HepG2 (cell line): ENCODE results near the gene PRKCE. TPM values are rescaled to one million over a fixed set of nuclear protein-coding genes. Genes with fewer than 3 reads are reported as not detected.

Experiments
- ARNT ChIP-seq: fragments of 450-650 bp; IDR thresholded peaks from 2 replicates; pipeline ENCODE4 v1.6.1; 2017
- ERF ChIP-seq: IDR thresholded peaks from 2 replicates; pipeline ENCODE4 v1.6.1; 2018; ENCODE audit warnings: missing biosample characterization, missing genetic modification reagents
- GPBP1L1 ChIP-seq: sonication (generic); formaldehyde crosslinking; IDR thresholded peaks from 2 replicates; pipeline ENCODE4 v1.5.0; 2020; ENCODE audit warnings: mild to moderate bottlenecking, missing genetic modification reagents
- JUNB ChIP-seq: sonication (generic); formaldehyde crosslinking; IDR thresholded peaks from 2 replicates; pipeline ENCODE4 v1.8.0; 2022; ENCODE audit warnings: missing genetic modification reagents, mild to moderate bottlenecking, borderline replicate concordance
- NFATC3 ChIP-seq: sonication (generic); formaldehyde crosslinking; IDR thresholded peaks from 2 replicates; pipeline ENCODE4 v1.5.1; 2020; ENCODE audit warnings: mild to moderate bottlenecking, missing genetic modification reagents
- SIX4 ChIP-seq: sonication (generic); formaldehyde crosslinking; IDR thresholded peaks from 2 replicates; pipeline ENCODE4 v1.4.0; 2020; ENCODE audit warnings: missing genetic modification reagents
- TEAD3 ChIP-seq: optimal IDR thresholded peaks from 2 replicates; pipeline ENCODE3; 2016; ENCODE audit warnings: borderline replicate concordance
- YEATS4 ChIP-seq: sonication (generic); formaldehyde crosslinking; IDR thresholded peaks from 2 replicates; pipeline ENCODE4 v1.4.0; 2020; ENCODE audit warnings: missing genetic modification reagents, borderline replicate concordance
- ZNF235 ChIP-seq: sonication (generic); formaldehyde crosslinking; IDR thresholded peaks from 2 replicates; pipeline ENCODE4 v1.8.1; 2023; ENCODE audit warnings: mild to moderate bottlenecking, missing genetic modification reagents, borderline replicate concordance
- ZNF3 ChIP-seq: IDR thresholded peaks from 2 replicates; pipeline ENCODE4 v1.7.0; 2017; ENCODE audit warnings: inconsistent platforms
- ZNF431 ChIP-seq: sonication (generic); formaldehyde crosslinking; IDR thresholded peaks from 2 replicates; pipeline ENCODE4 v1.9.0; 2022; ENCODE audit warnings: missing genetic modification reagents, low read depth, mild to moderate bottlenecking, borderline replicate concordance
- ZNF7 ChIP-seq: IDR thresholded peaks from 2 replicates; pipeline ENCODE4 v1.6.1; 2016; ENCODE audit warnings: missing biosample characterization, missing genetic modification reagents
- ZNF790 ChIP-seq: sonication (generic); formaldehyde crosslinking; IDR thresholded peaks from 2 replicates; pipeline ENCODE4 v1.8.0; 2022; ENCODE audit warnings: missing genetic modification reagents, mild to moderate bottlenecking, borderline replicate concordance
- ZNF816 ChIP-seq: sonication (generic); formaldehyde crosslinking; IDR thresholded peaks from 2 replicates; pipeline ENCODE4 v1.8.0; 2022; ENCODE audit warnings: missing genetic modification reagents, mild to moderate bottlenecking, borderline replicate concordance
- polyA plus RNA-seq, 8 experiments: library from polyadenylated mRNA; depleted of rRNA in 3 of 8; stranded (reverse) in 7 of 8; unstranded in 1 of 8; fragments of >200 nt; fragmentation: Illumina TruSeq in 4 of 8; extraction: Trizol in 4 of 8; gene quantifications; 2 replicates each; pipeline versions ENCODE4 v1.2.1 to v1.2.3, GENCODE V29; 2011 to 2016; ENCODE audit warnings: low read depth in 4 of 8, missing spikeins in 1 of 8, mixed read lengths in 1 of 8; ENCODE audit not compliant: insufficient read depth in 1 of 8
- total RNA-seq, 5 experiments: library from RNA; depleted of rRNA; stranded (reverse); fragments of >200 nt; fragmentation: Illumina TruSeq; extraction: Trizol; gene quantifications; 2 replicates each; pipeline ENCODE4 v1.2.3, GENCODE V29; 2016; ENCODE audit warnings: low read depth in 1 of 5
- TF ChIP-seq, protein P1 (sequence below): sonication (generic); formaldehyde crosslinking; IDR thresholded peaks from 2 replicates; pipeline ENCODE4 v1.5.0; 2020; ENCODE audit warnings: missing genetic modification reagents, mild to moderate bottlenecking, borderline replicate concordance
- TF ChIP-seq, protein P2 (sequence below): sonication (generic); formaldehyde crosslinking; IDR thresholded peaks from 2 replicates; pipeline ENCODE4 v1.4.0; 2020; ENCODE audit warnings: missing genetic modification reagents
- TF ChIP-seq, protein P3 (sequence below): IDR thresholded peaks from 2 replicates; pipeline ENCODE4 v1.6.1; 2018; ENCODE audit warnings: missing genetic modification reagents, mild to moderate bottlenecking, missing compliant biosample characterization
- TF ChIP-seq, protein P4 (sequence below): sonication (generic); formaldehyde crosslinking; IDR thresholded peaks from 2 replicates; pipeline ENCODE4 v1.5.0; 2020; ENCODE audit warnings: missing genetic modification reagents

PRKCE gene
- total and polyA plus RNA-seq, 2 of the 13 experiments (the other 11 are each of a cell fraction or from before 2014, with no cell fraction given), result 1.0 to 3.9 TPM

- TF ChIP-seq, protein P1, sequence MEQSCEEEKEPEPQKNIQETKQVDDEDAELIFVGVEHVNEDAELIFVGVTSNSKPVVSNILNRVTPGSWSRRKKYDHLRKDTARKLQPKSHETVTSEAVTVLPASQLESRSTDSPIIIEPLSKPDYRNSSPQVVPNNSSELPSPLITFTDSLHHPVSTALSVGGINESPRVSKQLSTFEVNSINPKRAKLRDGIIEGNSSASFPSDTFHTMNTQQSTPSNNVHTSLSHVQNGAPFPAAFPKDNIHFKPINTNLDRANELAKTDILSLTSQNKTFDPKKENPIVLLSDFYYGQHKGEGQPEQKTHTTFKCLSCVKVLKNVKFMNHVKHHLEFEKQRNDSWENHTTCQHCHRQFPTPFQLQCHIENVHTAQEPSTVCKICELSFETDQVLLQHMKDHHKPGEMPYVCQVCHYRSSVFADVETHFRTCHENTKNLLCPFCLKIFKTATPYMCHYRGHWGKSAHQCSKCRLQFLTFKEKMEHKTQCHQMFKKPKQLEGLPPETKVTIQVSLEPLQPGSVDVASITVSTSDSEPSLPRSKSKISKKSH (CRISPR knock-in tag), result no peak; the same call in 1 of the 2 replicates
- TF ChIP-seq ZNF7 (CRISPR knock-in tag) (peak; percentile 14; the same call in 1 of the 2 replicates), ZNF3 (CRISPR knock-in tag) (no peak), ZNF431 (CRISPR knock-in tag) (no peak; the same call in 1 of the 2 replicates), YEATS4 (CRISPR knock-in tag) (peak; percentile 75), JUNB (CRISPR knock-in tag) (no peak; the same call in 1 of the 2 replicates), ZNF790 (no peak), ZNF816 (peak; percentile 84; the same call in 1 of the 2 replicates), ARNT (no peak), TEAD3 (CRISPR knock-in tag) (peak; percentile 80), SIX4 (peak; percentile 62; the same call in 1 of the 2 replicates), NFATC3 (CRISPR knock-in tag) (no peak; the same call in 1 of the 2 replicates), ZNF235 (CRISPR knock-in tag) (no peak), ERF (CRISPR knock-in tag) (peak; percentile 75), GPBP1L1 (CRISPR knock-in tag) (no peak)
- TF ChIP-seq, protein P2, sequence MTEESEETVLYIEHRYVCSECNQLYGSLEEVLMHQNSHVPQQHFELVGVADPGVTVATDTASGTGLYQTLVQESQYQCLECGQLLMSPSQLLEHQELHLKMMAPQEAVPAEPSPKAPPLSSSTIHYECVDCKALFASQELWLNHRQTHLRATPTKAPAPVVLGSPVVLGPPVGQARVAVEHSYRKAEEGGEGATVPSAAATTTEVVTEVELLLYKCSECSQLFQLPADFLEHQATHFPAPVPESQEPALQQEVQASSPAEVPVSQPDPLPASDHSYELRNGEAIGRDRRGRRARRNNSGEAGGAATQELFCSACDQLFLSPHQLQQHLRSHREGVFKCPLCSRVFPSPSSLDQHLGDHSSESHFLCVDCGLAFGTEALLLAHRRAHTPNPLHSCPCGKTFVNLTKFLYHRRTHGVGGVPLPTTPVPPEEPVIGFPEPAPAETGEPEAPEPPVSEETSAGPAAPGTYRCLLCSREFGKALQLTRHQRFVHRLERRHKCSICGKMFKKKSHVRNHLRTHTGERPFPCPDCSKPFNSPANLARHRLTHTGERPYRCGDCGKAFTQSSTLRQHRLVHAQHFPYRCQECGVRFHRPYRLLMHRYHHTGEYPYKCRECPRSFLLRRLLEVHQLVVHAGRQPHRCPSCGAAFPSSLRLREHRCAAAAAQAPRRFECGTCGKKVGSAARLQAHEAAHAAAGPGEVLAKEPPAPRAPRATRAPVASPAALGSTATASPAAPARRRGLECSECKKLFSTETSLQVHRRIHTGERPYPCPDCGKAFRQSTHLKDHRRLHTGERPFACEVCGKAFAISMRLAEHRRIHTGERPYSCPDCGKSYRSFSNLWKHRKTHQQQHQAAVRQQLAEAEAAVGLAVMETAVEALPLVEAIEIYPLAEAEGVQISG (CRISPR knock-in tag), result peak; percentile 84
- TF ChIP-seq, protein P3, sequence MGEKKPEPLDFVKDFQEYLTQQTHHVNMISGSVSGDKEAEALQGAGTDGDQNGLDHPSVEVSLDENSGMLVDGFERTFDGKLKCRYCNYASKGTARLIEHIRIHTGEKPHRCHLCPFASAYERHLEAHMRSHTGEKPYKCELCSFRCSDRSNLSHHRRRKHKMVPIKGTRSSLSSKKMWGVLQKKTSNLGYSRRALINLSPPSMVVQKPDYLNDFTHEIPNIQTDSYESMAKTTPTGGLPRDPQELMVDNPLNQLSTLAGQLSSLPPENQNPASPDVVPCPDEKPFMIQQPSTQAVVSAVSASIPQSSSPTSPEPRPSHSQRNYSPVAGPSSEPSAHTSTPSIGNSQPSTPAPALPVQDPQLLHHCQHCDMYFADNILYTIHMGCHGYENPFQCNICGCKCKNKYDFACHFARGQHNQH, result peak; percentile 90
- TF ChIP-seq, protein P4, sequence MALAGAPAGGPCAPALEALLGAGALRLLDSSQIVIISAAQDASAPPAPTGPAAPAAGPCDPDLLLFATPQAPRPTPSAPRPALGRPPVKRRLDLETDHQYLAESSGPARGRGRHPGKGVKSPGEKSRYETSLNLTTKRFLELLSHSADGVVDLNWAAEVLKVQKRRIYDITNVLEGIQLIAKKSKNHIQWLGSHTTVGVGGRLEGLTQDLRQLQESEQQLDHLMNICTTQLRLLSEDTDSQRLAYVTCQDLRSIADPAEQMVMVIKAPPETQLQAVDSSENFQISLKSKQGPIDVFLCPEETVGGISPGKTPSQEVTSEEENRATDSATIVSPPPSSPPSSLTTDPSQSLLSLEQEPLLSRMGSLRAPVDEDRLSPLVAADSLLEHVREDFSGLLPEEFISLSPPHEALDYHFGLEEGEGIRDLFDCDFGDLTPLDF, result peak; percentile 56; the same call in 1 of the 2 replicates
Measured at GRCh38 chr2:45992021-45992740, 340.7 kb downstream of the PRKCE start (continued).
